ENCODE data around the gene CFAP54.

Gene CFAP54

GRCh38 chr12:96623155-96623554, 133.8 kb downstream of the CFAP54 start:
- TF ChIP-seq, protein P1, sequence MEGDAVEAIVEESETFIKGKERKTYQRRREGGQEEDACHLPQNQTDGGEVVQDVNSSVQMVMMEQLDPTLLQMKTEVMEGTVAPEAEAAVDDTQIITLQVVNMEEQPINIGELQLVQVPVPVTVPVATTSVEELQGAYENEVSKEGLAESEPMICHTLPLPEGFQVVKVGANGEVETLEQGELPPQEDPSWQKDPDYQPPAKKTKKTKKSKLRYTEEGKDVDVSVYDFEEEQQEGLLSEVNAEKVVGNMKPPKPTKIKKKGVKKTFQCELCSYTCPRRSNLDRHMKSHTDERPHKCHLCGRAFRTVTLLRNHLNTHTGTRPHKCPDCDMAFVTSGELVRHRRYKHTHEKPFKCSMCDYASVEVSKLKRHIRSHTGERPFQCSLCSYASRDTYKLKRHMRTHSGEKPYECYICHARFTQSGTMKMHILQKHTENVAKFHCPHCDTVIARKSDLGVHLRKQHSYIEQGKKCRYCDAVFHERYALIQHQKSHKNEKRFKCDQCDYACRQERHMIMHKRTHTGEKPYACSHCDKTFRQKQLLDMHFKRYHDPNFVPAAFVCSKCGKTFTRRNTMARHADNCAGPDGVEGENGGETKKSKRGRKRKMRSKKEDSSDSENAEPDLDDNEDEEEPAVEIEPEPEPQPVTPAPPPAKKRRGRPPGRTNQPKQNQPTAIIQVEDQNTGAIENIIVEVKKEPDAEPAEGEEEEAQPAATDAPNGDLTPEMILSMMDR (conservative IDR thresholded peaks at IDR 0.05; ENCODE audit: low read depth, low read length) = no peak
- DNase-seq (ENCODE audit: low read depth) = peak; percentile 24
- H3K4me3 ChIP-seq (ENCODE audit: low read length) = no peak overlapping the region

DNA sequence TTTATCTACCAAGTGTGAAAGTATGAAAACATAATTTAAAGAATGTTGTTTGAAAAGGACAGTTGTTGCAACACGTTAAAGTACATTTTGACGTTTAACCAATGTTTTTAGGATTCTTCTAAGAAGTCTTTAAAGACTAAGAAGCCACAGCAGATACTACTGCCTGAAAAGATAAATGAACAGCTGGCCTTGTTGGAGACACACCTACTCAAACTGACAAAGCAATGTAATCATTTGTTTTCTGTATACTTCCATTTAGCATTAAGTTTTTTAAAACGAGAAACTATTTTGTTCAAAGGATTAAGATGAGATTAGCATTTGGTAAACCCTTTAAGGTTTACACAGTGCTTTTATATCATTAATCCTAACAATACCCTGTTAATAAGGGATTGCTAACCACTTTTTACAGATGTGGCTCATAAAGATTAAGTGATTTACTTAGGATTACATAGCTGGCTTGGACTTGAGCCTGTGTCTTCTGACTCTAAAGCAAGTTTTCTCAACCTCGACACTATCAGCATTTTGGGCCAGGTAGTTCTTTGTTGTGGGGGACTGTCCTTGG, 134.4 kb downstream of the CFAP54 start:
- H3K4me3 ChIP-seq (ENCODE audit: low read length) = no peak overlapping the region
- TF ChIP-seq, protein P1 (conservative IDR thresholded peaks at IDR 0.05; ENCODE audit: low read depth, low read length) = no peak
- peak; percentile 69 for DNase-seq (ENCODE audit: low read depth)

GRCh38 chr12:96635844-96636243, 146.5 kb downstream of the CFAP54 start:
- no peak overlapping the region for H3K4me3 ChIP-seq (ENCODE audit: low read length)
- no peak for DNase-seq (ENCODE audit: low read depth)
- TF ChIP-seq, protein P1 (conservative IDR thresholded peaks at IDR 0.05; ENCODE audit: low read depth, low read length) = no peak

DNA sequence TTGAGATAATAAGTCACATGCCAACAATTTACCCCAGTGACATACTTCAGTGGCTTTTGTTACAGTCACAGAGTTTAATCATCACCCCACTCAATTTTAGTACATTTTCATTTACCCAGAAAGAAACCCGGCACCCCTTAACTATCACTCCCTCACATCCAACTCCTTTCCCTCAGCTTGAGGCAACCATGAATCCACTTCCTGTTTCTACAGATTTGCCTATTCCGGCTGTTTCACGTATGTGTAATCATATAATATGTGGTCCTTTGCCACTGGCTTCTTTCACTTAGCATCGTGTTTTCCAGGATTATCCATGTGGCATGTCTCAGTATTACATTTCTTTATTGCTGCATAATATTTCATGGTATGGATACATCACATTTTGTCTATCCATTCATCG, 147.5 kb downstream of the CFAP54 start:
- no peak for DNase-seq (ENCODE audit: low read depth)
- no peak overlapping the region for H3K4me3 ChIP-seq (ENCODE audit: low read length)

DNA sequence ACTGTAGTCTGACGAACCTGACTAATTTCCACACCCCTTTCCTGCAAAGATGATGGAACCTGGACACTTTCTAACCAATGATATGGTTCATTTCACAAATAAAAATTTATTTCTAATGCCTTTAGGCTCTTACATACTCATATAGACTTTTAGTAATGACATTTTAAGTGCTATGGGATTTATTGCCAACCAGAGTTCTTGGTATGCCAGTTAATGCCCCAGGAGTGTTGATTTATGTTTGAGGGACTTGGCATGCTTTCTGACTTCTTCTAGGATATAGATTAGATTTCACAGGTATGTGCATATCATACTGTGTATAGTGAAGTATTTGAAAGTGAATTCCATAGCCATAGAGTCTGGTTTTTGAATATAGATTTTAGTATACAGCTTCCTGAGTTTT, 159.5 kb downstream of the CFAP54 start:
- DNase-seq (ENCODE audit: low read depth) = no peak
- TF ChIP-seq, protein P1 (conservative IDR thresholded peaks at IDR 0.05; ENCODE audit: low read depth, low read length) = no peak
- no peak overlapping the region for H3K4me3 ChIP-seq (ENCODE audit: low read length)

More for the DNA sequence above, 147.5 kb downstream of the CFAP54 start:
- TF ChIP-seq, protein P1 (conservative IDR thresholded peaks at IDR 0.05; ENCODE audit: low read depth, low read length) = no peak

- H3K4me3 ChIP-seq (ENCODE audit: low read length) = no peak overlapping the region
- DNase-seq (ENCODE audit: low read depth) = no peak
- TF ChIP-seq, protein P1 (conservative IDR thresholded peaks at IDR 0.05; ENCODE audit: low read depth, low read length) = no peak
These were observed 163.5 kb downstream of the CFAP54 start for GRCh38 chr12:96652870-96653269.

DNA sequence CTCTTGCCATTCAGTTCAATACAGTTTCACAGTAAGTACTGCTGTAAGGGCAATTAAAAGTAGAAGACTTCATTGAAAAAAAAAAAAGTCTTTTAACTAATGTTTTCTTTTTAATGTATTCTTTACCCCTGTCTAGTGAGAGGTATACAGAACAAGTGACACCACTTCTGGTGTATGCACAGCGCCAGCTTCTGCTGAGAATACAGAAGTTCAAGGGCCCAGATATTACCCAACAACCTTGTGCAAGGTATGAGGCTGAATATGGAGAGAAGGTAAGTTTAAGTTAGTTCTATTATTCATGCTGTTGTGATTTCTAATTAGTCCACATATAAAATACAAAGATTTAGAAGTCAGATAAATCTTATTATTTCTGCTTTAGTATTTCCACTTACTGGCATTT, 168.7 kb downstream of the CFAP54 start:
- DNase-seq (ENCODE audit: low read depth) = no peak
- no peak overlapping the region for H3K4me3 ChIP-seq (ENCODE audit: low read length)
- TF ChIP-seq, protein P1 (conservative IDR thresholded peaks at IDR 0.05; ENCODE audit: low read depth, low read length) = no peak
